ENCODE results near the gene CHADL. TPM values are rescaled to one million over a fixed set of nuclear protein-coding genes. Genes with fewer than 3 reads are reported as not detected.

Gene CHADL, protein sequence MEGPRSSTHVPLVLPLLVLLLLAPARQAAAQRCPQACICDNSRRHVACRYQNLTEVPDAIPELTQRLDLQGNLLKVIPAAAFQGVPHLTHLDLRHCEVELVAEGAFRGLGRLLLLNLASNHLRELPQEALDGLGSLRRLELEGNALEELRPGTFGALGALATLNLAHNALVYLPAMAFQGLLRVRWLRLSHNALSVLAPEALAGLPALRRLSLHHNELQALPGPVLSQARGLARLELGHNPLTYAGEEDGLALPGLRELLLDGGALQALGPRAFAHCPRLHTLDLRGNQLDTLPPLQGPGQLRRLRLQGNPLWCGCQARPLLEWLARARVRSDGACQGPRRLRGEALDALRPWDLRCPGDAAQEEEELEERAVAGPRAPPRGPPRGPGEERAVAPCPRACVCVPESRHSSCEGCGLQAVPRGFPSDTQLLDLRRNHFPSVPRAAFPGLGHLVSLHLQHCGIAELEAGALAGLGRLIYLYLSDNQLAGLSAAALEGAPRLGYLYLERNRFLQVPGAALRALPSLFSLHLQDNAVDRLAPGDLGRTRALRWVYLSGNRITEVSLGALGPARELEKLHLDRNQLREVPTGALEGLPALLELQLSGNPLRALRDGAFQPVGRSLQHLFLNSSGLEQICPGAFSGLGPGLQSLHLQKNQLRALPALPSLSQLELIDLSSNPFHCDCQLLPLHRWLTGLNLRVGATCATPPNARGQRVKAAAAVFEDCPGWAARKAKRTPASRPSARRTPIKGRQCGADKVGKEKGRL
- 0.57 and 1.1 TPM in 2 replicates for total RNA-seq

DNA sequence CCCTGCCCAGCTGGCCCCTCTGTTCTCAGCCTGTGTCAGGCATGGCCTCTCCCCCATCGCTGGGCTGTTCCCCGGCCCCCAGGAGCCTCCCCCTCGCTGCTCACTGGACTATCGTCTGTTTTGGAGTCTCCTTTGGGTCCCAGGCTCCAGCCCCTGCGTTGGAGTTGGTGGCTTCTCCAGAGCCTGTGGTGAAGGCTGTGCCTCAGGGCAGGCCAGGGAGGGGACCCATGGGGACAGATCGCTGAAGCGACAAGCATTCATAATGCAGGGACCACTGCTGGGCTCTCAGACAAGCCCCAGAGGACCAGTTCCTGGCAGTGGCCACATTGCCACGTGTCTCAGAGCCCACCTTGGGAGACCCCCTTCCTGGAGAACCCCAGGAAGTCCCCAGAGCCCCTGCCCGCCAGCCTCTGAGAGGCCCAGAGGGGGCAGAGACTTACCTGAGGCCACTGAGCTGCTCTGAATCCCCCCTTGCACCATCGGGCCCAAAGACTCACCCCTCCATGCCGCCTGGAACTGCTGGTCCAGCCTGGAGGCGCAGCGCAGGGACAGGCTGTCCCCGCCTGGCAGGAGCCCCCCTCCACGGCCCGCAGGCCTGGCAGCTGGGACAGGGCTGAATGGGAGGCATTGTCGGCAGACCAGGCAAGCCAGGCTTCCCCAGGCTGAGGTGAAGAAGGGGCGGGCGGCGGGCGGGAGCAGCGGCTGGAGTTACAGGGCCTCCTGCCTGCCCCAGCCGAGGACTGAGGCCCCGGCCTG lies at the start of gene CHADL:
CHADL (minus strand) TSS at position 555 of the 756 bp plus-strand sequence; CDS start at position 505, 50 bp downstream.

DNA sequence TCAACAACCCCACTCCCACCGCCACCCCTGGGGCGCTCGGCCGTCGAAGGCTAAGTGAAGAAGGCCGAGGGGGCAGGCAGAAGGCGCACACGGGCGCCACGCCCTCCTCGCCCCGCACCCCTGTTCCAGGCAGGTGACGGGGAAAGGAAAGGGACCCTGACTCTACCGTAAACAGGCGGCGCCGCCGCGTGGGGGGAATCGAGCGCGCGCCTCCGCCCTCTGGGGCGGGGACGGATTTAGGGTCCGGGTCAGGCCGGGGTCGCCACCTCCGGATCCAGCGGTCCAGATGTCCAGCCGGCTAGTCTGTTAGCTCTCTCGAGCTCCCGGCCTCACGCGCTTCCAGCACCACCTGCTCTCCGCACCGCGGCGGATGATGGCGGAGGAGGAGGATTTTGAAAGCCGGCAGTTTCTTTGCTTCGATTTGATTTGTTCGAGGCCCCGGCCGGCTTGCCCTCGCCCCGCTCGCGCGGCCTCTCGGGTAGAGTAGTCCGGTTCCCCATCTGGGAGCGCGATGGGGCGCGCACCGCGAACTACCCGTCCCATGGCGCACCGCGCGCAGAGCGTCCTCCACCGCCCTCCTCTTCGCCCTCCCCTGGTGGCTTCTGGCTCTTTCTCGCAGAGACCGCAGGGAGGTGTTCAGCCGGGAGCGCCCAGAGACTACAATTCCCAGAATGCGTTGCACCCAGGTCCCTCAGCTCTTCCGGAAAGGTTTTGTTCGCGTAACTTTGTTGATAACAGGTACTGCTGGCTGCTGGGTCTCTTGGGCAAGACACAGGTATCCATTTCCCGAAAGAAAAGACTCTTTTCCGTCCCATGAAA lies 45.3 kb upstream of the CHADL start, which contains the start of gene RANGAP1:
RANGAP1 (minus strand) TSS at position 368 of the 819 bp plus-strand sequence. CDS start 5,143 bp downstream, outside the sequence.

DNA sequence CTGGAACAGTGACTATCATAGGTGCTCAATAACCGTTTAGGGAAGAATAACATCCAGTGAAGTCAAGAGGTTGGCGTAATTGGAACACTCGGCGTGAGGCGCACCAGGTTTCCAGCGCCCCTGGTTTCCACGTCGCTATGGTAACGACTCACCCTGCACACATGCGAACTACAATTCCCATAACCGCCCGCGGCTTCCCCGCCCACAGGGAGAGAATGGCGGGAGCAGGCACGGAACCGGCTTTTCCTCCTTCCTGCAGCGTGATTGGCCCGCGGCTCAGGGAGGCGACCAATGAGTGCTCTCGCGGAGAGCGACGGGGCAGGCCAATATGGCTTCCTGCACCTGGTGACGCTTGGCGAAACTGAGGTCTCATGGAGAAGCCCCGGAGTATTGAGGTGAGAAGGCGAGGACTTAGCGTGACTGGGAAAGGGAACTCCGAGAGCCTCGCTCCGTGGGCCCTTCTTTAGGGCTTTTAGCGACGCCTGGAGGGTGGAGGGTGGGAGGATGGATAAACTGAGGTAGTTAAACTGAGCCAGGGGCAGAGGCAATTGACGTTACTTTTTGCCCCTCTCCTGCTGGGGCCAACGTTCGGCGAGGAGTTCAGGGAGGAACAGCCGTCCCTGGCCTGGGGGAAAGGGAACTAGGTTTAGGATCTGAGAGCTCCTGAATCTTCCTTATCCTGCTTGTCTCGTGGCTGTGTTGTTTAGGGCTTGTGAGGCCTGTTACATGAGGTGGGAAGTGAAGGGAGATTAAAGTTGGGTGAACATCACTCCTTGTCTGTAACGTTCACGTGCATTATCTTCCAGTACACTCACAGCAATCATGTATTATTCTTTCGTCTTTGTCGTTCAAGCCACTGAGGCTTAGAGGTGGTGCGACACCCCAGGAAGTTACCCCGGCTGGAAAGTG lies 35.5 kb downstream of the CHADL start, which contains the start of gene L3MBTL2:
L3MBTL2 (plus strand) TSS at position 321 of the 909 bp plus-strand sequence; CDS start at position 372, 51 bp downstream.

Small RNA genes within 50 kb of the gene (small RNA-seq; reads per million reads assigned to genes)
- not detected for gene MIR6889 (ENCODE audit: low replicate concordance)

Other genes with a start within 250 kb of the CHADL start
- gene EP300, start 148.3 kb downstream of the CHADL start, total RNA-seq: 56.6 and 70.5 TPM in 2 replicates
- gene L3MBTL2, start 35.6 kb downstream of the CHADL start, total RNA-seq: 25.6 and 35.9 TPM in 2 replicates
- 61.9 and 154 TPM in 2 replicates for gene RANGAP1, start 45.3 kb upstream of the CHADL start, total RNA-seq
- gene ZC3H7B, start 60.6 kb upstream of the CHADL start, total RNA-seq: 49.2 and 77.2 TPM in 2 replicates
- gene TEF, start 141.0 kb upstream of the CHADL start, total RNA-seq: 7.9 and 9.0 TPM in 2 replicates
- gene TOB2, start 205.9 kb upstream of the CHADL start, total RNA-seq: 36.5 and 39.2 TPM in 2 replicates
- 39.2 and 72.3 TPM in 2 replicates for gene PHF5A, start 227.8 kb upstream of the CHADL start, total RNA-seq
- 82.0 and 95.2 TPM in 2 replicates for gene ACO2, start 228.2 kb upstream of the CHADL start, total RNA-seq